NCI-H2107 (cell line): ENCODE results near the gene CENPVL1.
"Not testable (repeated sequence)": the region's sequence is repeated elsewhere in the genome, so short reads cannot be mapped to it uniquely, and the experiment has no call there.

Experiments used
- DNase-seq: peaks from one replicate; lab custom pipeline; 2025; lab: John Stamatoyannopoulos, UW

CENPVL1 gene

DNA sequence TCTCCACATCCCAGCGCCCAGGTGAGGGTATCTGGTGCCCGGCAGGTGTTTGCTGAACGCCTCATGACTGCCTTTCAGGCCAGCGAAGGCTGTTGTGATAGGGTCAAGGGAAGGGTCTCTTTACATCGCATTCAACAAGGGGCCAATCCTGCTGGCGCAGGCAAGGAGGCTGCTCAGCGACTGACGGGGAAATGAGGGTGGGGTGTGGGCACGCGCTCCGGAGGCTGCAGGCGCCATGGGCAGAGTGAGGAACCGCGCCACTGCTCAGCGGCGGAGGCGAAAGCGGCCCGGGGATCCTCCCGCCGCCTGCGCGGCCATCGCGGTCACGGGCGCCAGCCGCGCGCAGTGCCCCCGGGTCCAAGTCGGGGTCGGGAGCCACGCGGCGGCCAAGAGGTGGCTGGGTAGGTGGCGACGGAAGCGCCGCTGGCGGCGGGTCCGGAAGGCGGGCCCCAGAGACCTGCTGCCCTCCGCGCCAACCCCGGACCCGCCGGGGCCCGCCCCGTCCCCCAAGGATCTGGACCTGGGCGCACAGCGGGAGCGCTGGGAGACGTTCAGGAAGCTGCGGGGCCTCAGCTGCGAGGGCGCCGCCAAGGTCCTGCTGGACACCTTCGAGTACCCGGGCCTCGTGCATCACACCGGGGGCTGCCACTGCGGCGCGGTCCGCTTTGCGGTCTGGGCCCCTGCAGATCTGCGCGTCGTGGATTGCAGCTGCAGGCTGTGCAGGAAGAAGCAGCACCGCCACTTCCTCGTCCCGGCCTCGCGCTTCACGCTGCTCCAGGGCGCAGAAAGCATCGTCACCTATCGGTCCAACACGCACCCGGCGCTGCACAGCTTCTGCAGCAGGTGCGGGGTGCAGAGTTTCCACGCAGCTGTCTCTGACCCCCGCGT, at the start of gene CENPVL1:
Gene CENPVL1, plus strand, starts transcription at position 236 of the 888 bp plus-strand sequence. Its CDS starts 0 bp downstream, at position 236.
- not testable (repeated sequence) for DNase-seq

DNA sequence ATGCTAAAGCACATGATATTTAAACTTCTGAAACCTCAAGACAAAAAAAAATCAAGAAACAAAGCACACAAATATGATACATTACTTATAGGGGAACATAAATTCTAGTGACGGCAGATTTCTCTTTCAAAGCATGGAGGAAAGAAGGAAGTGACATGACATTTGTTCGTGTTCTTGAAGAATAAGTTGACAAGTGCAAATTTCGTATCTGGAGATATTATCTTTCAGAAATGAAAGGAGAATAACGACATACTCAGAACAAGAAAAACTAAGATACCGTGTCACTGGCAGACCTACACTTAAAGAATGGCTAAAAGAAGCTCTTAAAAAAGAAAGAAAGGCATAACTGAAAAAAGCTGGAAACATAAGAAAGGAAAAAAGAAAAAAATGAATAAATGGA, 44.3 kb upstream of the CENPVL1 start:
- DNase-seq = no peak

DNA sequence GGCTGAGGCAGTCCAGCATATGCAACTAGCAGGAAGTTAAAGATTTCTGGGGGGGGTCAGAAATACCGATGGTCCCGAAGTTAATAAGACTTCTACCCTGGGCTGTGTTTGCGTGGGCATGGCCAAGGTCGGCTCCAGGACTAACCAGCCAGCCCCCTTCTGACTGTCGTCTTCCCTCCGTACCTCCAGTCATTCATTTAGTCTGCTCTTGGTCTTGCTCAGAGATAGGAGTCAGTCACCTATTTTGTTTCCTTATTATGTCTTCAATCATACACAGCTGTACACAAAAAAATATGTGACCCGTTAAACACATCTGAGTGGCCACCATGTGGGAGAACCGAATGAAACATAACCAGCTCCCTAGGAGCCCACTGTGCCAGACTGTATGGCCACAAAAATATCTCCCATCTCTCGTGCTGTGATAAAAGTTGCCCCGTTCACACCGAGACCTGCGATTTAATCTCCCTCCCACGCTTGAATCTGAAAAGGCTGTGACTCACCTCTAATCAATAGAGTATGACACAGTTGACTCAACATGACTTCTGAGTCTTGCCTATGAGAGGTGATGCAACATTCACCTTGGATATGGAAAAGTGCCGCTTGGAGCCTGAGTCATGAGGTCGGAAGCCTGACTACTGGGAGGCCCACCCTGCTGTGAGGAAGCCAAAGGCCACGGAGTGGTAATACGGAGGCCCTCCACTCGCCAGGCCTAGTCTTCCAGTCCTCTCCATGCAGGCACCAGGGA, 30.5 kb upstream of the CENPVL1 start:
- not testable (repeated sequence) for DNase-seq

DNA sequence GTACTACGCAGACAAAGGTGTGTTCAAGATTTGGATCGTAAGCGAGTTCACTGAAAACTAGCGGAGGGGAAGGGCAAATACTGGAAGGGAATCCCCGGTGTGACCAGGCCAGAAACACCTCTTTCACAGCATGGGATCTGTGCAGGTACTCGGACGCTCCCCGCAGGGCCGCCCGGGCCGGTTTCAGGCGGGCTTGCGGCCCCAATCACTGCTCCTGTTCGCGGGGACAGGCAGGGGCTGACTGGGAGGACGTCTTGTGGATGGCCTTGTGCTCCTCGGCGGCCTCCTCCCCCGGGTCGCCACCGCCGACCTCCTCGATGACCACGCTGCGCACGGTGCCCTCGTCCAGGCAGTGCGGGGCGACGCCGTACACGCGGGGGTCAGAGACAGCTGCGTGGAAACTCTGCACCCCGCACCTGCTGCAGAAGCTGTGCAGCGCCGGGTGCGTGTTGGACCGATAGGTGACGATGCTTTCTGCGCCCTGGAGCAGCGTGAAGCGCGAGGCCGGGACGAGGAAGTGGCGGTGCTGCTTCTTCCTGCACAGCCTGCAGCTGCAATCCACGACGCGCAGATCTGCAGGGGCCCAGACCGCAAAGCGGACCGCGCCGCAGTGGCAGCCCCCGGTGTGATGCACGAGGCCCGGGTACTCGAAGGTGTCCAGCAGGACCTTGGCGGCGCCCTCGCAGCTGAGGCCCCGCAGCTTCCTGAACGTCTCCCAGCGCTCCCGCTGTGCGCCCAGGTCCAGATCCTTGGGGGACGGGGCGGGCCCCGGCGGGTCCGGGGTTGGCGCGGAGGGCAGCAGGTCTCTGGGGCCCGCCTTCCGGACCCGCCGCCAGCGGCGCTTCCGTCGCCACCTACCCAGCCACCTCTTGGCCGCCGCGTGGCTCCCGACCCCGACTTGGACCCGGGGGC, 28.2 kb upstream of the CENPVL1 start:
- not testable (repeated sequence) for DNase-seq

DNA sequence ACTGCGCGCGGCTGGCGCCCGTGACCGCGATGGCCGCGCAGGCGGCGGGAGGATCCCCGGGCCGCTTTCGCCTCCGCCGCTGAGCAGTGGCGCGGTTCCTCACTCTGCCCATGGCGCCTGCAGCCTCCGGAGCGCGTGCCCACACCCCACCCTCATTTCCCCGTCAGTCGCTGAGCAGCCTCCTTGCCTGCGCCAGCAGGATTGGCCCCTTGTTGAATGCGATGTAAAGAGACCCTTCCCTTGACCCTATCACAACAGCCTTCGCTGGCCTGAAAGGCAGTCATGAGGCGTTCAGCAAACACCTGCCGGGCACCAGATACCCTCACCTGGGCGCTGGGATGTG, 27.6 kb upstream of the CENPVL1 start, which contains the start of gene CENPVL2:
Gene CENPVL2, minus strand, starts transcription at position 112 of the 343 bp plus-strand sequence. Its CDS starts 0 bp downstream, at position 112.
- not testable (repeated sequence) for DNase-seq

DNA sequence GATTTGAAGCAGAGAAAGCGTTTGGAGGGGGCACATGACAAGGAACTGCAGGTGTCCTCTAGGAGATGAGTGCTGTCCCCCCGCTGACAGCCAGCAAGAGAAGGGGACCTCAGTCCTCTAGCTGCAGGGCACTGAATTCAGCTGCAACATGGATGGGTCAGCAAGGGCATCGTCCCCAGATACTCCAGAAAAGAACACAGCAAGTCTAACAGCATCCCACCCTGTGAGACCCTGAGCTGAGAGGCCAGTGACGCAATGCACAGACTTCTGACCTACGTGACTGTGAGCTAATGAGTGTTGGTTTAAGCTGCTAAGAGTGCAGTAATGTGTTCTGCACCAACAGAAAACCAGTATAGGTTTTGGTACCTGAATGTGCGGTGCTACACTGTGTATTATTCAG, 16.1 kb upstream of the CENPVL1 start:
- DNase-seq = no peak

DNA sequence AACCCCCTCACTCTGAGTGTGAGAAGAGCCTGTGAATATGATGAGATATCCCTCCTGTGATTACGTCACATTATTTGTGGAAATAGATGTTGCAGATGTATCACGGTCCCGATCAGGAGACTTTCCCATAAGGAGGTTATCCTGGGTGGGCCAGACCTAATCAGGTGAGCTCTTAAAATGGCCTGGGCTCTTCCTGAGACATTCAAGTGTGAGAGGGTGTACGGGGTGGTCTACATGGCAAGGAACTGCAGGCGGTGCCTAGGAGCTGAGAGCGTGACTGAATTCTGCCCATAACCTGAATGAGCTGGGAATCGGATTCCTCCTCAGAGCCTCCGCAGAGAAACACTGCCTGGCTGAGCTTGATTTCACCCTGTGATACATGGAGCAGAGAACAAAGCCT, 12.9 kb upstream of the CENPVL1 start:
- DNase-seq = no peak

DNA sequence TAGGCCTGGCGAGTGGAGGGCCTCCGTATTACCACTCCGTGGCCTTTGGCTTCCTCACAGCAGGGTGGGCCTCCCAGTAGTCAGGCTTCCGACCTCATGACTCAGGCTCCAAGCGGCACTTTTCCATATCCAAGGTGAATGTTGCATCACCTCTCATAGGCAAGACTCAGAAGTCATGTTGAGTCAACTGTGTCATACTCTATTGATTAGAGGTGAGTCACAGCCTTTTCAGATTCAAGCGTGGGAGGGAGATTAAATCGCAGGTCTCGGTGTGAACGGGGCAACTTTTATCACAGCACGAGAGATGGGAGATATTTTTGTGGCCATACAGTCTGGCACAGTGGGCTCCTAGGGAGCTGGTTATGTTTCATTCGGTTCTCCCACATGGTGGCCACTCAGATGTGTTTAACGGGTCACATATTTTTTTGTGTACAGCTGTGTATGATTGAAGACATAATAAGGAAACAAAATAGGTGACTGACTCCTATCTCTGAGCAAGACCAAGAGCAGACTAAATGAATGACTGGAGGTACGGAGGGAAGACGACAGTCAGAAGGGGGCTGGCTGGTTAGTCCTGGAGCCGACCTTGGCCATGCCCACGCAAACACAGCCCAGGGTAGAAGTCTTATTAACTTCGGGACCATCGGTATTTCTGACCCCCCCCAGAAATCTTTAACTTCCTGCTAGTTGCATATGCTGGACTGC, 2.8 kb downstream of the CENPVL1 start:
- not testable (repeated sequence) for DNase-seq

DNA sequence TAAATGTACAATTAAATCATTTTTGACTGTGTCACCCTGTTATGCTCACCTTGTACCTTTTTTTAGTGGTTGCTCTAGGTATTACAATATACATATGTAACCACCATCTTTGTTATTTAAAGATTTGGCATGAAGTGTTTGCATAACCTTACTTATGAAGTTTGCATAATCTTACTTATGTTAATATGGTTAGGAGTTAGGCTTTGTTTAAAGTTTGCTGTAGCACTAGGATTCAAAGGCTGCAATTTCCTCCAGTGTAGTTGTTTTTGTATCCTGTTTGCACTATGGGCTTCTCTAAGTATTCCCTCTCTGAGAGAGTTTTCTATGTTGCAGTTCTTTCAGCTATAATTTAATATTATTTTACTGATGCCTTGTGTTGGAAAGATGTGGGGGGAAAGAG, 17.9 kb downstream of the CENPVL1 start:
- DNase-seq = no peak

DNA sequence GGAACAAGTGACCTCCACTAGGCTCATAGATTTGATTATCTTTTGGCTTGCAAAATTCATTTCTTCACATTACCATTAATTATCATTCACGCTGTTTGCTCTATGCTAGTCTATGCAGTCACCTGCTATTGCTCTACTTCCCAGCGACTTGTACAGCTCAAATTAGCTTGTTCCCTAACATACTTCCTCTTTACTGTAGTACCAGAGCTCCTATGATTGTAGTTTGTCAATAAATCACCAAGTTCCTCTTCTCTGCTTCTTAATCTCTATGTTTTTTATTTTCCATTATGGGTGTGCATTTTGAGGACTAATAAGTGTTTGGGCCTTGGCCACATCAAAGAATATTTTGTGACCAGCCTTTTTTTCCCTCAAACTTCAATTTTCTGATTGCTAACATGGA, 26.8 kb downstream of the CENPVL1 start:
- no peak for DNase-seq

DNA sequence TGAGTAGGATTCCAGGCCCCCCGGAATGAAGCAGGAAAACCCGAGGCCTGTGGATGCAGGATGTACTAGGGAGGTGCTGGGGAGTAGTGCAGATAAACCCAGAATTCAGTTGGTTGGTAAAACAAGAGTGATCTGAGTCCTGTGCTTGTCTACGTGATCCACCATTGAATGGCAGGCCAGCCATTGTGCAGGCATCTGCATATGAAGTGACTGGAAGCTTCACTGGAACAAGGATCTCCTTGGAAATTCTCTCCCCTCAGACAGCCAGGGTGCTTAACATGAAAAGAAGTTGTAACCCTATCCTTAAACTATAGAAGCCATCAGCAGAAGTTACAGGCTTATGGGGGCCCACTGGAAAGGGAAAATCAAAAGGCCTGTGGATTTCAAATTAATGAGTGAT, 32.3 kb downstream of the CENPVL1 start:
- no peak for DNase-seq

DNA sequence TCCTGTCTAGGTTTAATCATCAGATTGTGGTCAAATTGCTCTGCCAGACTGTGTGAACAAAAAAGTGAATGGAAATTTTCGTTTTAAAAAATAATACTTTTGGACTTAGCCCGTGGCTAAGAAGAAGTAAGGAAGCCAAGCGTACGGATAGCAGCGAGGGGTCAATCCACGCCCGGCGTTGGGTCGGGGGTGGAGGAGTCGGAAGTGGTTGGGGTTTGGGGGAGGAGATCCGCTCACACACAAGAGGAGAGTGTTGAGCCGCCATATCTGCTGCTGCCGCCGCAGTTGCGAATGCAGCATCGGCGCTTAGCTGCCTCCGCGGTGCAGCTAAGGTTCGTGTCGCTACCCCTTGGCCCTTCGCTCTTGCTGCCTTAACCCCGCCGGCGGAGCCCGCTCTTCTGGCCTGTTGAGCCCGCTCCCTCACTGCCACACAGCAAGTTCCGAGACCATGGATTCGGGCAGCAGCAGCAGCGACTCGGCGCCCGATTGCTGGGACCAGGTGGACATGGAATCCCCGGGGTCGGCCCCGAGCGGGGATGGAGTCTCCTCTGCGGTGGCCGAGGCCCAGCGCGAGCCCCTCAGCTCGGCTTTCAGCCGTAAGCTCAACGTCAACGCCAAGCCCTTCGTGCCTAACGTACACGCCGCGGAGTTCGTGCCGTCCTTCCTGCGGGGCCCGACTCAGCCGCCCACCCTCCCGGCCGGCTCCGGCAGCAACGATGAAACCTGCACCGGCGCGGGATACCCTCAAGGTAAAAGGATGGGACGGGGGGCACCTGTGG, 33.1 kb downstream of the CENPVL1 start, which contains the start of gene GSPT2:
Gene GSPT2, plus strand, starts transcription at position 264 of the 779 bp plus-strand sequence. Its CDS starts 185 bp downstream, at position 449.
- peak; percentile 24 for DNase-seq

DNA sequence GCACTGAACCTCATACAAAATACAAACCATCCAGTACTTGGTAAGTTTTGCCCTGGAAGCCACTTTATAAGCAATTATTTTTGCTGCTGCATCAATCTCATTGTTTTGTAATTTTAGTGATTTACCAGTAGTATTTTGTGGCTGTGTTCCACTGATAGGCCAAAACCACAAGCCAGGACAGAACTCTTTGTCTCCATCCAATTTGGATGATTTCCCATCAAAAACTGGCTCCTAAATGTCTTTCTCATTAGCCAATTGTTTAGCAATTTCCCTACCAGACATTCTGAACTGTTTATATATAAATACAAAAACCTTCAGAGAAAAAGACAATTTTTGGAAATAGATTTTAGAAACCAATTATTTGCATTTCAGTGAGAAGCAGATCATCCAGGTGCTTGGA, 37.4 kb downstream of the CENPVL1 start:
- DNase-seq = no peak

DNA sequence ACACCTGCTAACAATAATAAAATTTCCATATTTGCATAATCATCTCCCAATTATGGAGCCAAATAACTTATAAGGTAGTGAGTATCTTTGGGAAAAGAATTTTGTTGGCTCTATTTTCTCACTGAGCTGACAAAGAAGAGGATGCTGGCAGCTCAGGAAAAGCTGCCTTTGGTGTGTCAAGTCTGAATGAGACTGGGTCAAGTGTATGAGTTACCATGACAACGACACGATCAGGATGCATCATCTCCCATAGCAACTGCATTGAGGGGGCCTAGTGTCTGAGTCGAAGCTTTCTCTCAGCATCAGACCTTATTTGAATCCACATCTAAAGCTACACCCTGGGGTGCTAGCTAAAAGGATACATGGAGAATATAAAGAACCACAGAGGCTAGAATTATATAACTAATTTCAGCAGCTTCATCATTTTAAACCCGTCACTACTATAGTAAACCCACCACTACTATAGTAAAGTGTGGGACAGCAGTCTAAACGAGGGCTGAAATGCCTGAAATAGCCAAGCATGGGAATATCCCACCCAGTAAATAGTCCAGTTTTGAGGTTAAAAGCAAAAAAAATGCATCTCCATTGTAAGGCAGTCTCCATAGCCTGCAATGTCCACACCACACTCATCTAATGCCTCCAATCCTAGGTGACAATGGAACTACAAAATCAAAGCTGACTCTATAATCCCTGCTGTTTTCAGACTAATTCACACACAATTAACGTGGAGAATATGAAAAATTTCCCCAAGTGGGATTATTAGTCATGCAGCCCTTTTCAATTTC, 48.9 kb downstream of the CENPVL1 start:
- no peak for DNase-seq

DNA sequence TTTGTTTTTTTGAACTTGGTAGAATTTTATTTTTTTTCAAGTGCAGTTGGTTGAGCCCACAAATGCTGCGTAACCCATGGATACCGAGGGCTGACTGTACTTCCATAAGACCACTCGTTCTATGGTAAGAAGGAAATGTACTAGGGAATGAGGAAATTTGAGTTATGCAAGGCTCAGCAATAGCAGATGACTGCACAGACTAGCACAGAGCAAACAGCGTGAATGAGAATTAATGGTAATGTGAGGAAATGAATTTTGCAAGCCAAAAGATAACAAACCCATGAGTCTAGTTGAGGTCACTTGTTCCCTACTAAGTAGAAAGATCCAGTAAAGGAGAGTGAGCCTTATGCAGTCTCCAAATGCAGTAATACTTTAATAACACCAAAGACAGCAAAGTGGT, 50.3 kb downstream of the CENPVL1 start:
- DNase-seq = no peak
